A549 (cell line): ENCODE measurements around the gene GPR12.

Source experiments
- BHLHE40 ChIP-seq: IDR thresholded peaks from 2 replicates; pipeline ENCODE4 v1.6.1; 2012; ENCODE audit warnings: low read depth, low read length, inconsistent platforms
- CEBPB ChIP-seq, 2 experiments: fragments of >200 bp in 1 of 2; sonication (Bioruptor Twin) in 1 of 2; formaldehyde crosslinking in 1 of 2; IDR thresholded peaks; 2 replicates each; pipeline ENCODE4 v1.6.1; 2012 to 2016
- CHD4 ChIP-seq: fragments of 200-600 bp; sonication (generic); IDR thresholded peaks from 2 replicates; pipeline ENCODE4 v1.6.1; 2016; ENCODE audit warnings: antibody characterized with exemption, mild to moderate bottlenecking, borderline replicate concordance
- CTCF ChIP-seq: fragments of >200 bp; sonication (Bioruptor Twin); formaldehyde crosslinking; IDR thresholded peaks from 3 replicates; pipeline ENCODE4 v1.5.1; 2016
- E2F6 ChIP-seq: IDR thresholded peaks from 2 replicates; pipeline ENCODE4 v1.6.1; 2012; ENCODE audit warnings: low read depth, borderline replicate concordance
- EP300 ChIP-seq, 2 experiments: fragments of >200 bp; sonication (Bioruptor Twin); formaldehyde crosslinking; IDR thresholded peaks; 2 replicates in 1 of 2; 3 replicates in 1 of 2; pipeline ENCODE4 v1.6.1; 2016 to 2017
- GATA3 ChIP-seq: IDR thresholded peaks from 2 replicates; pipeline ENCODE4 v1.6.1; 2012; ENCODE audit warnings: borderline replicate concordance
- JUNB ChIP-seq: fragments of >200 bp; sonication (Bioruptor Twin); formaldehyde crosslinking; IDR thresholded peaks from 2 replicates; pipeline ENCODE4 v1.6.1; 2016
- MAX ChIP-seq: IDR thresholded peaks from 2 replicates; pipeline ENCODE4 v1.6.1; 2012
- NR3C1 ChIP-seq: fragments of >200 bp; sonication (Bioruptor Twin); formaldehyde crosslinking; IDR thresholded peaks from 3 replicates; pipeline ENCODE4 v1.6.1; 2017
- POLR2A ChIP-seq: IDR thresholded peaks from 2 replicates; pipeline ENCODE4 v1.6.1; 2012; ENCODE audit warnings: mild to moderate bottlenecking, low read length
- REST ChIP-seq: fragments of 200-600 bp; sonication (generic); IDR thresholded peaks from 2 replicates; pipeline ENCODE4 v1.6.1; 2016; ENCODE audit warnings: antibody characterized with exemption, mild to moderate bottlenecking, moderate library complexity
- SMC3 ChIP-seq: fragments of >200 bp; sonication (Bioruptor Twin); formaldehyde crosslinking; IDR thresholded peaks from 3 replicates; pipeline ENCODE4 v1.6.1; 2018; ENCODE audit warnings: inconsistent platforms

GRCh38 chr13:26718146-26718545 is 42.4 kb downstream of the GPR12 start:
- no peak for TF ChIP-seq POLR2A
- no peak for TF ChIP-seq SMC3
- TF ChIP-seq CEBPB (IDR thresholded peaks at IDR 0.05), result no peak
- TF ChIP-seq CTCF, result no peak
- TF ChIP-seq NR3C1, result no peak
- TF ChIP-seq GATA3, result no peak
- TF ChIP-seq BHLHE40, result no peak
- no peak for TF ChIP-seq JUNB
- no peak for TF ChIP-seq EP300 (IDR thresholded peaks at IDR 0.05)
- TF ChIP-seq REST, result no peak
- no peak for TF ChIP-seq CHD4
- TF ChIP-seq E2F6, result no peak
- no peak for TF ChIP-seq MAX
